ENCODE measurements around the gene HDHD5.
A peak's percentile ranks its signal among the peaks of the same experiment; 100 is the strongest.

HDHD5 gene

DNA sequence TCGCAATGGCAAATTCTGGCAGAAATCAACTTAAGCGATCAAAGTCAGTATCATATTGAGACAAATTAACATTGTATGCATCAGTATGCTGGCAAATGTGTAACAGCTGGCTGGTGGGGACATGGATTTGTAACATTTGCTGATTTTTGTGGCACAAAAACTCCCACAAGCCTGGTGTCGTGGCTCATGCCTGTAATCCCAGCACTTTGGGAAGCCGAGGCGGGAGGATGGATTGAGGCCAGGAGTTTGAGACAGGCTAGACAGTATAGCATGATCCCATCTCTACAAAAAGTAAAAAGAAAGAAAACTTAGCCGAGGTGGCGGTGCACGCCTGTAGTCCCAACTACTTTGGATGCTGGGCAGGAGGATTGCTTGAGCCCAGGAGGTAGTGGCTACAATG lies 17.6 kb upstream of the HDHD5 start:
- no peak overlapping the region for H3K4me3 ChIP-seq (ENCODE audit: extremely low read depth, insufficient read depth, low read length, poor library complexity, severe bottlenecking)
- no peak overlapping the region for H3K27ac ChIP-seq (ENCODE audit: low read depth, low read length, severe bottlenecking)
- no peaks in the 10 kb centered on the region for H3K4me1 ChIP-seq (ENCODE audit: control insufficient read depth, insufficient read depth, low read length, poor library complexity, severe bottlenecking)
- H3K36me3 ChIP-seq (ENCODE audit: control insufficient read depth, insufficient read depth, low read length), result no peaks in the 10 kb centered on the region
- WGBS, 2 experiments (ENCODE audit: insufficient coverage in 2 of 2), result 95 to 96% methylated on average over 5 to 6 of the region's 8 CpGs
- no peaks in the 10 kb centered on the region for H3K9me3 ChIP-seq (ENCODE audit: control insufficient read depth, low read length)

DNA sequence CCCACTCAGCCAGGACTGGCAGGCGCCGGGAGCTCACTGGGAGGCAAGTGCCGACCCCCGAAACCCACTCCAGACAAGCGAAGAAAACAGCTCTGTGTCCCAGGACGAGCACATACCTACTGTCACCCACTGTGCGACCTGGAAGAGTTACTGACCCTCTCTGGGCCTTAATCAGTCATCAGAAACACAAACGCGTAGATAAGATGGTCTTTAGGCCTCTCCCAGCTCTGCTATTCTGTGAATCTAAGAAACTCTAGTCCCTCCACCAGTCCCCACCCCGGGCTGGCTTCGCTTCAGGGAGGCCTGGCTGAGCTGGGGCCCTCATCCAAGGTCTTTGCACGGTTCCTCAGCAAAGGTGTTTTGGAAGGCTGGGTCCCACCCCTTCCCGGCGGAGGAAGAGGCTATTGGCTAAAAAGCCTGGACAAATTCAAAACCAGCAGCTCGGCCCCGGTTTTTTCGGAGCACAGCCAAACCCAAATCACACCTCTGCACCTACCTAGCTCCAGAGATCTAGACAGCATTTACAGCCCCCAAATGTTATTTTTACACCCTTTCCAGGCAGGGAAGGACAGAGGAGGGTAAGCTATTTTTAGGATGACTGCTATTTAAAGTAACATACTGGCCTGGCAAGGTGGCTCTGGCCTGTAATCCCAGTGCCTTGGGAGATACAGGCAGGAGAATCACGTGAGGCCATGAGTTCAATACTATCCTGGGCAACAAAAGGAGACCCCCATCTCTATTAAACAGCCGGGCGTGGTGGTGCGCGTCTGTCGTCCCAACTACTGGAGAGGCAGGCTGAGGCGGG lies 13.2 kb upstream of the HDHD5 start:
- Histone ChIP-seq H3K4me1 (ENCODE audit: control insufficient read depth, insufficient read depth, low read length, poor library complexity, severe bottlenecking) (no peaks in the 10 kb centered on the region), H3K4me3 (ENCODE audit: extremely low read depth, insufficient read depth, low read length, poor library complexity, severe bottlenecking) (peak overlapping the region; percentile 57), H3K9me3 (ENCODE audit: control insufficient read depth, low read length) (no peaks in the 10 kb centered on the region), H3K36me3 (ENCODE audit: control insufficient read depth, insufficient read depth, low read length) (no peaks in the 10 kb centered on the region), H3K27ac (ENCODE audit: low read depth, low read length, severe bottlenecking) (peak overlapping the region; percentile 90)
- 34 to 57% methylated on average over 17 to 19 of the region's 24 CpGs for WGBS, 2 experiments (ENCODE audit: insufficient coverage in 2 of 2)

DNA sequence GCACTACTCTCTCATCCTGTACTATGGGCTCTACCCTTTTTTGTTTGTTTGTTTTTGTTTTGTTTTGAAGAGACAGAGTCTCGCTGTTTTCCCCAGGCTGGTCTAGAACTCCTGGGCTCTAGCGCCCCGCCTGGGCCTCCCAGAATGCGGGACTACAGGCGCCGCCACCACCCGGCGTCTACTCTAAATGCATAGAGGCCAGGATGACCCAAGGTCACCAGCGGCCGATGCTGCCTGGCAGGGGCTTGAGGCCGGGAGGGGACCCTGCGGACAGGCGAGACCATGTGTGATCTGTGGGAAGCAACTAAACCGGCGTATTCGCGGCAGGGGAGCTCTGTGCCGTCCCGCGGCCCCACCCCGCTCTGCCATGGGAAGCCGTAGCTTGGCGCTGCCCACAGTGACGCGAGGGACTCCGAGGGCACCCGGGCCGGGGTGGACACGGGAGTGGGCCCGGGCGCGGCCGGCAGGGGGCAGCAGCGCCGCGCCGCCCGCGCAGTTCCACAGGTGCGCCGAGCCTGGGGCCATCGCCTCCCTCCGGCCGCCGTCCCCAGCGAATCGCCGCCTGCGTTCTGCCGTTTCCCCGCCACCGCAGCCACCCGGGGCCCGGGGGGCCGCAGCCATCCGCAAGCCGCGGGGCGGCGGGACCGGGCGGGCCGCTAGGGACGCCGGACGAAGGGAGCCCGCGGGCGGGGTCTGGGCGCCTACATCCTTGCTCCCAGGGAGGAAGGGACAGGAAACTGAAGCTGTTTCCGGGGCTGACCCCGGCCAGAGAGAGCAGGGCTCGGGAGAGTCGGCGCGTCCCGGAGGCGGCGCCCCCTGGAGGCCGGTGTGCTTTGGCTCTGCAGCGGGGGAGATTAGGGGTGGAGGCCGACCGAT lies 12.3 kb upstream of the HDHD5 start:
- WGBS, 2 experiments (ENCODE audit: insufficient coverage in 2 of 2), result 1% methylated on average over 56 to 64 of the region's 83 CpGs

DNA sequence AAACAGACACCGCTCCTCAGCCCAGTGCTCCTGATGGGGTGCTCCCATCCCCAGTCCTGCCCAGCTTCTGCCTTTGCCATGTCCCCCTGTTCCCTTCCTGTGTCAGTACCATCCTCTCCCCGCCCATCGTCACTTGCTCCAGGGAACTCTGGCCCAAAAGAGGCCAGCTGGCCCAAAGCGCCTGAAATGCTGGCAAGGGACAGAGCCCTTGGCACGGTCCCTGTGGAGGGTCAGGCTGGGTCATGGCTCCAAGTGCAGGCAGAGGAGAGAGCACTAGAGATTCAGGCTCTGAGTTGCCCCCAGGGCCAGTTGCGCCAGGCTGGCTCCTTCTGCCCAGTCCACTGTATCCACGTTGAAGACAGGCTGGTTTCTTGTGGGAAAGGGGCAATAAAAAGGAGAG lies 8.4 kb upstream of the HDHD5 start:
- Histone ChIP-seq H3K4me1 (ENCODE audit: control insufficient read depth, insufficient read depth, low read length, poor library complexity, severe bottlenecking) (no peaks in the 10 kb centered on the region), H3K36me3 (ENCODE audit: control insufficient read depth, insufficient read depth, low read length) (no peaks in the 10 kb centered on the region), H3K4me3 (ENCODE audit: extremely low read depth, insufficient read depth, low read length, poor library complexity, severe bottlenecking) (no peak overlapping the region), H3K27ac (ENCODE audit: low read depth, low read length, severe bottlenecking) (no peak overlapping the region), H3K9me3 (ENCODE audit: control insufficient read depth, low read length) (no peaks in the 10 kb centered on the region)
- WGBS, 2 experiments (ENCODE audit: insufficient coverage in 2 of 2), result 80 to 89% methylated on average over 2 to 7 of the region's 7 CpGs

More for the DNA sequence above, 12.3 kb upstream of the HDHD5 start:
- peak overlapping the region; percentile 90 for H3K27ac ChIP-seq (ENCODE audit: low read depth, low read length, severe bottlenecking)
- no peaks in the 10 kb centered on the region for H3K9me3 ChIP-seq (ENCODE audit: control insufficient read depth, low read length)
- H3K4me1 ChIP-seq (ENCODE audit: control insufficient read depth, insufficient read depth, low read length, poor library complexity, severe bottlenecking), result no peaks in the 10 kb centered on the region
- H3K36me3 ChIP-seq (ENCODE audit: control insufficient read depth, insufficient read depth, low read length), result no peaks in the 10 kb centered on the region
- H3K4me3 ChIP-seq (ENCODE audit: extremely low read depth, insufficient read depth, low read length, poor library complexity, severe bottlenecking), result peak overlapping the region; percentile 57

DNA sequence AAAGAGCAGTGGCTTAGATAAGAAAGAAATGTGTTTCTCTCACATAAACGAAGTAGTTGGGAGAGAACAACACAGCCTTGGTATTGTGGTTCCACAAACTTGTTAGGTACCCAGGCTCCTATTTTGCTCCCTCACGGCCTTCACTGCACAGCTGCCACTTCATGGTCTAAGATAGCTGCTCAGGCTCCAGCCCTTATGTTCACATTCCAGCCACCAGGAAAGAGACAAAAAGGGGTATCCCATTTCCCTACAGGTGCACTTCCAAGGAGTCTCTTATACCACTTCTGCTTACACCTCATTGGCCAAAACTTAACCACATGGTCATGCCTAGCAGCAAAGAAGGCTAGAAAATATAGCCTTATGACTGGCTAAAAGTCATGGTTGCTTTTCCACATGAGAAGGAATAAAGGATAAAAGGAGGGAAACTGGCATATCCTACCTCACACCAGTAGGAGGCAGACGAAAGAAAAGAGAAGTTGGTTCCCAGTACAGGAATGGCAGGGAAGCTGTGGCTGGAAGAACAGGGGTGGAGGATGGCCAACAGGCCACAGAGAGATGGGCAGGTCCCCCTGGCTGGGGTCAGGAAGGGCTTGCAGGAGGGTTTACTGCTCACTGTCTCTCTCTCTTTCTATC lies 5.4 kb upstream of the HDHD5 start:
- H3K36me3 ChIP-seq (ENCODE audit: control insufficient read depth, insufficient read depth, low read length), result no peaks in the 10 kb centered on the region
- no peak overlapping the region for H3K4me3 ChIP-seq (ENCODE audit: extremely low read depth, insufficient read depth, low read length, poor library complexity, severe bottlenecking)
- no peaks in the 10 kb centered on the region for H3K9me3 ChIP-seq (ENCODE audit: control insufficient read depth, low read length)
- H3K27ac ChIP-seq (ENCODE audit: low read depth, low read length, severe bottlenecking), result no peak overlapping the region
- H3K4me1 ChIP-seq (ENCODE audit: control insufficient read depth, insufficient read depth, low read length, poor library complexity, severe bottlenecking), result no peaks in the 10 kb centered on the region
- 74 to 77% methylated on average over 3 of the region's 3 CpGs for WGBS, 2 experiments (ENCODE audit: insufficient coverage in 2 of 2)

DNA sequence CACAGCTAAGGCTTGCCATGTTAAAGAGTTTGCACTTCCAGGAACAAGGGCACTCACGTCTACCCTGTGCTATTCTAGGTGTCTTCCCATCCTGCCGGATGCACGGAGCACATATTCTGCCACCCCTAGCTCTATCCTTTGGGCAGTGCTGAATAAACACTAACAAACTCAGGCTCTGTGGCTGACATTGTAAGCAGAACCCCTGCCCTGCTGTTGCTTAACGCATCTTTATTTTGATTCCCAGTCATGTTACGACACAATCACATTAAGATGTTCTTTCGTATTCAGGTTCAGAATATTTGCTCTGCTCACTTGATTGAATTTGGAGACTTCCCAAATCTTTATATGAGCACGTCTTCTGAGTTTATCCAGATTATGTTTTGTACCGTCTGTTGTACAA lies 3.7 kb upstream of the HDHD5 start:
- Histone ChIP-seq H3K27ac (ENCODE audit: low read depth, low read length, severe bottlenecking) (no peak overlapping the region), H3K36me3 (ENCODE audit: control insufficient read depth, insufficient read depth, low read length) (no peaks in the 10 kb centered on the region), H3K9me3 (ENCODE audit: control insufficient read depth, low read length) (no peaks in the 10 kb centered on the region), H3K4me3 (ENCODE audit: extremely low read depth, insufficient read depth, low read length, poor library complexity, severe bottlenecking) (no peak overlapping the region), H3K4me1 (ENCODE audit: control insufficient read depth, insufficient read depth, low read length, poor library complexity, severe bottlenecking) (no peaks in the 10 kb centered on the region)
- 81 to 83% methylated on average over 8 of the region's 8 CpGs for WGBS, 2 experiments (ENCODE audit: insufficient coverage in 2 of 2)

DNA sequence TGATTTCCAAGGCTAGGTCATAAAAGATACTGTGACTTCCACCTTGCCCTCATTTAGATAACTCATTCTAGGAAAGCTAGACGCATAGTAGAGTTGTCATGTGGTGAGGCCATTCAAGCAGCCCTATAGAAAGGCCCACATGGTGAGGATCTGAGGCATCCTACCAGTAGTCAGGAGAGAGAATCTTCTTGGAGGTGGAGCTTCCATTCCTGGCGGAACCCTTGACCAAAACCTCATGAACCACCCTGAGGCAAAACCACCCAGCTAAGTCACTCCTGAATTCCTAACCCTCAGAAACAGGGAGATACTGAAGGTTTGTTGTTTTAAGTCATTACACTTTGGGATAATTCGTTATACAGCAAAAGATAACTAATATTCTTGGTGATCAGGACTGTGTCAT lies 2.9 kb upstream of the HDHD5 start:
- Histone ChIP-seq H3K4me1 (ENCODE audit: control insufficient read depth, insufficient read depth, low read length, poor library complexity, severe bottlenecking) (no peaks in the 10 kb centered on the region), H3K27ac (ENCODE audit: low read depth, low read length, severe bottlenecking) (no peak overlapping the region), H3K36me3 (ENCODE audit: control insufficient read depth, insufficient read depth, low read length) (no peaks in the 10 kb centered on the region), H3K4me3 (ENCODE audit: extremely low read depth, insufficient read depth, low read length, poor library complexity, severe bottlenecking) (no peak overlapping the region), H3K9me3 (ENCODE audit: control insufficient read depth, low read length) (no peaks in the 10 kb centered on the region)
- 80% methylated on average over 1 of the region's 3 CpGs; no CpG with 5 or more reads in 1 of the 2 experiments for WGBS, 2 experiments (ENCODE audit: insufficient coverage in 2 of 2)

DNA sequence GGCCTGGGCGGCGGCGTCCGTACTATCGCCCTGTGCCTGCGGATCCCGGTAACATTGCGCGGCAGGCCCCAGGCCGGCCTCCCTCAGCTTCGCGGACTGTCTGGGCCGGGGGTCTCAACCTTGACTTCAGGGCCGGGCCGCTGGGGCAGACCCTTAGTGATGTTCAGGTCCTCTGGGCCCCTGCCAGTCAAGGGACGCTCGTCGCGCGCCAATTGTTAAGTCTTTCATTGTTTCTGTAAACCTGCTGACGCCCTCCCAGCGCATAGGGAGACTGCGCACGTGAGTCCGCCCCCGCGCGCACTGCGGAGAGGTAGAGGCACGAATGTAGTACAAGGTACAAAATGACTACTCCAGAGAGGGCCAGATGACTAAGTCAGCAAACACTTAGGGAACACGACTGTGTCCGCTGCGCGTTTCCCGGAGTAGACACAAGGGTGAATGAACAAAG lies 451 bp upstream of the HDHD5 start:
- Histone ChIP-seq H3K4me3 (ENCODE audit: extremely low read depth, insufficient read depth, low read length, poor library complexity, severe bottlenecking) (peak overlapping the region; percentile 65), H3K36me3 (ENCODE audit: control insufficient read depth, insufficient read depth, low read length) (no peaks in the 10 kb centered on the region), H3K4me1 (ENCODE audit: control insufficient read depth, insufficient read depth, low read length, poor library complexity, severe bottlenecking) (no peaks in the 10 kb centered on the region), H3K27ac (ENCODE audit: low read depth, low read length, severe bottlenecking) (no peak overlapping the region), H3K9me3 (ENCODE audit: control insufficient read depth, low read length) (no peaks in the 10 kb centered on the region)
- 79 to 87% methylated on average over 34 to 35 of the region's 35 CpGs for WGBS, 2 experiments (ENCODE audit: insufficient coverage in 2 of 2)

DNA sequence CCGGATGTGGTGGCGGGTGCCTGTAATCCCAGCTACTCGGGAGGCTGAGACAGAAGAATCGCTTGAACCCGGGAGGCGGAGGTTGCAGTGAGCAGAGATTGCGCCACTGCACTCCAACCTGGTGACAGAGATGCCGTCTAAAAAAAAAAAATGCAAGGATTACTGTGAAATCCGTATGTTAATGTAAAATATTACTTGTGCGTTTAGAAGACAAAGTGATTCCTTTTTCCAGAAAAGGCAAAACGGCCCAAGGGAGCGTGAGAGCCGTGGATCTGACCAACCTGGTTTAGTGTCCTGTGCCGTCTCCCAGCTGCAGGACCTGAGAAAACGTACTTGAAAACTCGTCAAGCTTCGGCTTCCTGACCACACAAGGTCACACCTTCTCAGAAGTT lies 905 bp downstream of the HDHD5 start:
- 61 to 64% methylated on average over 12 to 15 of the region's 17 CpGs for WGBS, 2 experiments (ENCODE audit: insufficient coverage in 2 of 2)
- Histone ChIP-seq H3K9me3 (ENCODE audit: control insufficient read depth, low read length) (no peaks in the 10 kb centered on the region), H3K36me3 (ENCODE audit: control insufficient read depth, insufficient read depth, low read length) (no peaks in the 10 kb centered on the region), H3K4me3 (ENCODE audit: extremely low read depth, insufficient read depth, low read length, poor library complexity, severe bottlenecking) (peak overlapping the region; percentile 65), H3K4me1 (ENCODE audit: control insufficient read depth, insufficient read depth, low read length, poor library complexity, severe bottlenecking) (no peaks in the 10 kb centered on the region), H3K27ac (ENCODE audit: low read depth, low read length, severe bottlenecking) (peak overlapping the region; percentile 83)

DNA sequence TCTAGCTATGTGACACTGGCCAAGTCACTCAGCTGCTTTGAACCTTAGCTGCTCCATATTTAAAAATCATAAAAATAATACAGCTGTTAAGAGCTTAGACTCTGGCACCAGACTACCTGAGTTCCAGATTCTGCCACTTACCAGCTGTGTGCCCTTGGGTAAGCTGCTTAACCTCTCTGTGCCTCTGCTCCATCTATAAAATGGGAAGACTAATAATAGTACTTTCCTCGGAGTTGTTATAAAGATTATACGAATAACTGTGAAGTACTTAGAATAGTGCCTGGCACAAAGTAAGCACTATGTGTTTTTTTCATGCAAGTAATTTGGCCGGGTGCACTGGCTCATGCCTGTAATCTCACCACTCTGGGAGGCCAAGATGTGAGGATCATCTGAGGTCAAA lies 1.4 kb downstream of the HDHD5 start:
- no peaks in the 10 kb centered on the region for H3K36me3 ChIP-seq (ENCODE audit: control insufficient read depth, insufficient read depth, low read length)
- H3K4me1 ChIP-seq (ENCODE audit: control insufficient read depth, insufficient read depth, low read length, poor library complexity, severe bottlenecking), result no peaks in the 10 kb centered on the region
- H3K9me3 ChIP-seq (ENCODE audit: control insufficient read depth, low read length), result no peaks in the 10 kb centered on the region
- no peak overlapping the region for H3K4me3 ChIP-seq (ENCODE audit: extremely low read depth, insufficient read depth, low read length, poor library complexity, severe bottlenecking)
- no peak overlapping the region for H3K27ac ChIP-seq (ENCODE audit: low read depth, low read length, severe bottlenecking)
- 90 to 94% methylated on average over 3 of the region's 3 CpGs for WGBS, 2 experiments (ENCODE audit: insufficient coverage in 2 of 2)

Data from mesodermal cell (in vitro differentiated cells).